Measurements from ENCODE around the gene UQCRH. TPM values are rescaled to one million over a fixed set of nuclear protein-coding genes. Genes with fewer than 3 reads are reported as not detected.

Gene UQCRH
- total and polyA plus RNA-seq, 2 experiments from 2014 or later = 597 to 698 TPM

DNA sequence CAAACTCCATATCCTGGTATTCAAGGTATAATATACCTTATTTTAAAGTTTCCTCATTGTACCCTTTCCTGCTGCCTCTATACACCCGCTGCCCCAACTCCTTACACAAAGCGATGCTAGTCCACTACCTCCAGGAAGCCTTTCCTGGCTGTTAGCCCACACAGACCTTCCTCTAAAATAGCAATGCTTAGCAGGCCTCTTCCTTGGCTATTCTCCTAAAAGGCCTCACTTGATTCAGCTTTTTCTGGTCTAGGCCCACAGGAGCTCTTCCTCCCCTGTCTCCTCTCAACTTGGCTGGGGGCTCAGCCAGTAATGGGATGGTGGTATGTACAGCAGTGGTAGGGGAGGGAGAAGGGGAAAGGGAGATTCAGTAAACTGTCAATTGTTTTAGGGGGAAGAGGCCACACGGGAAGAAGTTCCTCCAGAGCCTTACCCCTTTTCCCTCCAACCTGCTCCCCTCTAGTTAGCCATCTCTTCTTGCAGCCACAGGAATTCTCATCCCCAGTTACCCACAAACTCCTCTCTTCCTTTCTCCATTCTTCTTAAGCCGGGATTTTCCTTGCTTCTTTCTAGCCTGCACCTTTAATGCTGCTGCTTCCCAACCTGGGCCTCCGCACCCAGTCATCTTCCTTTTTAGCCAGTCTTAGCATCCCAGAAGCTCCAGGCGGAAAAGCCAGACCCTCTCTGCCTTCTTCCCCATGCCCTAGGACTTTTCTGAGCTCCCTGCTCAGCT, 2.7 kb upstream of the UQCRH start:
- TF ChIP-seq, protein P1, sequence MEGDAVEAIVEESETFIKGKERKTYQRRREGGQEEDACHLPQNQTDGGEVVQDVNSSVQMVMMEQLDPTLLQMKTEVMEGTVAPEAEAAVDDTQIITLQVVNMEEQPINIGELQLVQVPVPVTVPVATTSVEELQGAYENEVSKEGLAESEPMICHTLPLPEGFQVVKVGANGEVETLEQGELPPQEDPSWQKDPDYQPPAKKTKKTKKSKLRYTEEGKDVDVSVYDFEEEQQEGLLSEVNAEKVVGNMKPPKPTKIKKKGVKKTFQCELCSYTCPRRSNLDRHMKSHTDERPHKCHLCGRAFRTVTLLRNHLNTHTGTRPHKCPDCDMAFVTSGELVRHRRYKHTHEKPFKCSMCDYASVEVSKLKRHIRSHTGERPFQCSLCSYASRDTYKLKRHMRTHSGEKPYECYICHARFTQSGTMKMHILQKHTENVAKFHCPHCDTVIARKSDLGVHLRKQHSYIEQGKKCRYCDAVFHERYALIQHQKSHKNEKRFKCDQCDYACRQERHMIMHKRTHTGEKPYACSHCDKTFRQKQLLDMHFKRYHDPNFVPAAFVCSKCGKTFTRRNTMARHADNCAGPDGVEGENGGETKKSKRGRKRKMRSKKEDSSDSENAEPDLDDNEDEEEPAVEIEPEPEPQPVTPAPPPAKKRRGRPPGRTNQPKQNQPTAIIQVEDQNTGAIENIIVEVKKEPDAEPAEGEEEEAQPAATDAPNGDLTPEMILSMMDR (IDR thresholded peaks at IDR 0.05; ENCODE audit: low read depth, low read length) = no peak
- peaks cover 37% of the 10 kb centered on the region for H3K4me1 ChIP-seq (ENCODE audit: low read depth)
- peak in 1 of 2 donors; percentile 56 for DNase-seq (ENCODE audit: low read depth in 1 of 2, low spot score in 1 of 2)
- H3K9me3 ChIP-seq (ENCODE audit: low read depth) = no peaks in the 10 kb centered on the region
- H3K4me3 ChIP-seq = peak overlapping the region; percentile 62
- no peaks in the 10 kb centered on the region for H3K27me3 ChIP-seq
- peak overlapping the region; percentile 99 for H3K27ac ChIP-seq
- peaks cover 21% of the 10 kb centered on the region for H3K36me3 ChIP-seq

DNA sequence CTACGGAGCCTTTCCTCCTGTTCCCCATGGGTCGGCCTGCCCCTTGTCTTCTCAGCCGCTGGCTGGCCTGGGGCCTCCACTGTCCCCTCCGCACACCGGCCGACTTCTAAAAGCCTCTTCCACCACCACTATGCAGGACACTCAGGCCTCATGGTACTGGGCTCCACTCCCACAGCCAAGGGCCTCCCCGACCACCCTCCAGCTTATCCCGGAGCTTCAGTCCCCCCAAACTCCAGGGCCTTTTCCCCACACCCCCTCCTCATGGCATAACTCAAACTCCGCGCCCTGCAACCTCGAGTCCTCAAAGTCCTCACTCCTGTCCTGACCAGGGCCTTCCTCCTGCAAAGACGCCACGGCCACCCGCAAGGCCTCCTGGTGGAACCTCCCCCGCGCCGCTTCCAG, 2.1 kb upstream of the UQCRH start:
- H3K36me3 ChIP-seq = peaks cover 15% of the 10 kb centered on the region
- H3K4me3 ChIP-seq = peak overlapping the region; percentile 62
- no peaks in the 10 kb centered on the region for H3K27me3 ChIP-seq
- peaks cover 37% of the 10 kb centered on the region for H3K4me1 ChIP-seq (ENCODE audit: low read depth)
- TF ChIP-seq, protein P1 (IDR thresholded peaks at IDR 0.05; ENCODE audit: low read depth, low read length) = no peak
- DNase-seq (ENCODE audit: low read depth in 1 of 2, low spot score in 1 of 2) = no peak
- H3K27ac ChIP-seq = peak overlapping the region; percentile 99
- H3K9me3 ChIP-seq (ENCODE audit: low read depth) = no peaks in the 10 kb centered on the region

GRCh38 chr1:46301808-46302640, 1.5 kb upstream of the UQCRH start:
- Histone ChIP-seq H3K27ac (peak overlapping the region; percentile 99), H3K27me3 (no peaks in the 10 kb centered on the region), H3K4me1 (ENCODE audit: low read depth) (peaks cover 37% of the 10 kb centered on the region), H3K9me3 (ENCODE audit: low read depth) (no peaks in the 10 kb centered on the region), H3K36me3 (peaks cover 9% of the 10 kb centered on the region), H3K4me3 (peak overlapping the region; percentile 62)
- peak; percentile 65 to 73 for DNase-seq (ENCODE audit: low read depth in 1 of 2, low spot score in 1 of 2)
- TF ChIP-seq, protein P1 (IDR thresholded peaks at IDR 0.05; ENCODE audit: low read depth, low read length) = peak; percentile 17

DNA sequence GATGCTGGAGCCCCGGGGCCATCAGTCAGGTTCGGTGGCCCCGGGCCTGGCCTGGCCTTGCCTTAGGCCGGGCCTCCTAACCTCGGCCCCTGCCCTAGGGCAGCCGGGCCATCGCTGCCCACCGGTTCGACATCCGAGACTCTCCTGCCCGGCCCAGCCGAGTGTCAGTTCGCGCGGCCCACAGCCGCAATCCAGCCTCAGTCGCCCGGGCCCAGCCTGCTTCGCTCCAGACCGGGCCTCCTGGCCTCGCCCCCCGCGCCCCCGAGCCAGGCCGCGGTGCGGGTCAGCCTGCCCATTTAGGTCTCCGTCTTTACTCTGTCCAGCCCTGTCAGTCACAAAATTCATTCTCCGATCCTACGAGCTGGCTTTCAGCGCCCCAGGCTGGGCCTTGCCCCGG, 859 bp upstream of the UQCRH start:
- Histone ChIP-seq H3K9me3 (ENCODE audit: low read depth) (no peaks in the 10 kb centered on the region), H3K27me3 (no peaks in the 10 kb centered on the region), H3K4me3 (peak overlapping the region; percentile 62), H3K4me1 (ENCODE audit: low read depth) (peaks cover 37% of the 10 kb centered on the region), H3K36me3 (peaks cover 4% of the 10 kb centered on the region), H3K27ac (peak overlapping the region; percentile 99)
- peak; percentile 51 to 56 for DNase-seq (ENCODE audit: low read depth in 1 of 2, low spot score in 1 of 2)
- TF ChIP-seq, protein P1 (IDR thresholded peaks at IDR 0.05; ENCODE audit: low read depth, low read length) = no peak

GRCh38 chr1:46303872-46304326, 401 bp downstream of the UQCRH start:
- Histone ChIP-seq H3K27ac (peak overlapping the region; percentile 99), H3K27me3 (no peaks in the 10 kb centered on the region), H3K36me3 (peaks cover 3% of the 10 kb centered on the region), H3K9me3 (ENCODE audit: low read depth) (no peaks in the 10 kb centered on the region), H3K4me3 (peak overlapping the region; percentile 62), H3K4me1 (ENCODE audit: low read depth) (peaks cover 28% of the 10 kb centered on the region)
- TF ChIP-seq, protein P1 (IDR thresholded peaks at IDR 0.05; ENCODE audit: low read depth, low read length) = no peak
- DNase-seq (ENCODE audit: low read depth in 1 of 2, low spot score in 1 of 2) = no peak

All from cardiac muscle cell (in vitro differentiated cells and primary cell).